K562 (cell line): ENCODE measurements around the gene STAP1. TPM values are rescaled to one million over a fixed set of nuclear protein-coding genes. Genes with fewer than 3 reads are reported as not detected.

Experiments used
- ATAC-seq: fragments of 200-7000 bp; cut with Tn5 transposase; 3 replicates; pipeline ENCODE4 v1.9.1; 2020; ENCODE audit warnings: moderate library complexity
- BruUV-seq: library from RNA; stranded (reverse); fragments of 400-500 nt; replicated peaks from 2 replicates; lab custom pipeline; 2021; lab: Mats Ljungman, UMichigan
- CTCF ChIA-PET: fragments of 300-600 bp; formaldehyde crosslinking; extraction: SDS; loops from one replicate; lab custom pipeline; 2021; ENCODE audit warnings: low intra/inter-chr PET ratio; lab: Yijun Ruan, JAX
- POLR2A ChIA-PET: fragments of 300-600, 350-650 bp; sonication (Branson Sonifier 250); formaldehyde crosslinking; extraction: SDS; loops from one replicate; lab custom pipeline; 2021; ENCODE audit warnings: antibody characterized with exemption, inconsistent platforms; lab: Yijun Ruan, JAX
- DNase-seq, 4 experiments: peaks; one replicate each; pipeline versions ENCODE4 v3.0.0 to v3.0.0-alpha.2; 2011 to 2018; ENCODE audit warnings: low spot score in 3 of 4, mixed read lengths in 3 of 4; ENCODE audit errors: extremely low read depth in 1 of 4
- FAIRE-seq: peaks from 2 replicates; lab custom pipeline; 2011; peaks lifted over from hg19 to GRCh38; lab: Jason Lieb, UNC
- H2AFZ ChIP-seq: 2 replicates; pipeline ENCODE4 v1.6.0; 2011; ENCODE audit warnings: low read depth, low read length, control low read depth, inconsistent platforms
- H3K27ac ChIP-seq: fragments of 200-600 bp; 3 replicates; pipeline ENCODE4 v1.8.0; 2011; ENCODE audit warnings: low read depth, mild to moderate bottlenecking, control low read depth, inconsistent platforms, low read length, moderate library complexity, mixed read lengths; ENCODE audit errors: extremely low read depth
- H3K27me3 ChIP-seq, 2 experiments: fragments of 300-600 bp in 1 of 2; 2 replicates in 1 of 2; 3 replicates in 1 of 2; pipeline versions ENCODE4 v1.6.0 to v1.8.0; 2011; ENCODE audit warnings: inconsistent platforms in 2 of 2, low read length in 2 of 2, mild to moderate bottlenecking in 1 of 2, mixed read lengths in 1 of 2, moderate library complexity in 1 of 2; ENCODE audit not compliant: control insufficient read depth in 2 of 2, insufficient read depth in 2 of 2
- H3K36me3 ChIP-seq: fragments of 300-600 bp; 3 replicates; pipeline ENCODE4 v1.8.0; 2011; ENCODE audit warnings: mild to moderate bottlenecking, low read length, inconsistent platforms; ENCODE audit not compliant: control insufficient read depth, insufficient read depth
- H3K4me1 ChIP-seq, 2 experiments: fragments of 200-600 bp in 1 of 2; replicated peaks in 1 of 2; 2 replicates in 1 of 2; 3 replicates in 1 of 2; pipeline versions ENCODE4 v1.5.1 to v1.8.0; 2011; ENCODE audit warnings: inconsistent platforms in 2 of 2, low read length in 2 of 2, mild to moderate bottlenecking in 1 of 2, mixed read lengths in 1 of 2, moderate library complexity in 1 of 2; ENCODE audit not compliant: control insufficient read depth in 2 of 2, insufficient read depth in 2 of 2
- H3K4me2 ChIP-seq: 2 replicates; pipeline ENCODE4 v1.6.1; 2011; ENCODE audit warnings: low read length, control low read depth, inconsistent platforms, mixed read lengths; ENCODE audit not compliant: insufficient read depth
- H3K4me3 ChIP-seq: fragments of 200-600 bp; sonication (generic), shearing (Covaris generic); 2 replicates; pipeline ENCODE4 v1.5.1; 2016; ENCODE audit warnings: control low read depth, inconsistent platforms
- H3K79me2 ChIP-seq: fragments of 200-600 bp; 3 replicates; pipeline ENCODE4 v1.8.0; 2011; ENCODE audit warnings: low read length, inconsistent platforms; ENCODE audit not compliant: control insufficient read depth, insufficient read depth
- H3K9ac ChIP-seq, 2 experiments: 2 replicates each; pipeline versions ENCODE4 v1.6.0 to v1.6.1; 2011; ENCODE audit warnings: low read depth in 2 of 2, low read length in 2 of 2, control low read depth in 1 of 2, inconsistent platforms in 1 of 2, mild to moderate bottlenecking in 1 of 2, mixed read lengths in 1 of 2; ENCODE audit not compliant: insufficient read depth in 1 of 2
- H3K9me1 ChIP-seq: one replicate; pipeline ENCODE4 v1.6.0; 2011; ENCODE audit warnings: inconsistent platforms, mild to moderate bottlenecking, low read length, moderate library complexity; ENCODE audit not compliant: control insufficient read depth, insufficient read depth
- H3K9me3 ChIP-seq: replicated peaks from 2 replicates; pipeline ENCODE4 v1.5.1; 2011; ENCODE audit warnings: low read depth, low read length, inconsistent platforms; ENCODE audit not compliant: control insufficient read depth, insufficient read depth
- H4K20me1 ChIP-seq: replicated peaks from 2 replicates; pipeline ENCODE4 v1.6.1; 2011; ENCODE audit warnings: low read length, inconsistent platforms, mixed read lengths; ENCODE audit not compliant: control insufficient read depth, insufficient read depth
- FIP1L1 ChIP-seq: fragments of 200-400 bp; formaldehyde crosslinking; IDR thresholded peaks from 2 replicates; pipeline ENCODE4 v1.6.1; 2018; ENCODE audit warnings: mild to moderate bottlenecking, low read depth, low read length; ENCODE audit not compliant: poor library complexity, severe bottlenecking
- FOXJ3 ChIP-seq: sonication (generic); formaldehyde crosslinking; IDR thresholded peaks from 2 replicates; pipeline ENCODE4 v1.4.0; 2020; ENCODE audit warnings: mild to moderate bottlenecking, missing genetic modification reagents
- YY1 ChIP-seq, 3 experiments: IDR thresholded peaks; 2 replicates each; pipeline ENCODE4 v1.6.1; 2011; ENCODE audit warnings: low read length in 2 of 3, mild to moderate bottlenecking in 2 of 3, moderate library complexity in 2 of 3, borderline replicate concordance in 1 of 3, control low read depth in 1 of 3, low read depth in 1 of 3; ENCODE audit not compliant: insufficient read depth in 3 of 3, insufficient replicate concordance in 2 of 3, control insufficient read depth in 1 of 3, insufficient read length in 1 of 3; ENCODE audit errors: extremely low read depth in 1 of 3
- ZBTB1 ChIP-seq: sonication (generic); formaldehyde crosslinking; IDR thresholded peaks from 2 replicates; pipeline ENCODE4 v1.8.1; 2023; ENCODE audit warnings: missing genetic modification reagents, low read depth, mild to moderate bottlenecking, borderline replicate concordance
- ZNF764 ChIP-seq: fragments of 250-450 bp; sonication (Bioruptor Pico); IDR thresholded peaks from 2 replicates; pipeline ENCODE4 v1.4.0; 2020; ENCODE audit warnings: low read depth, mild to moderate bottlenecking, moderate library complexity
- ZNF785 ChIP-seq: fragments of 250-450 bp; sonication (Bioruptor Pico); IDR thresholded peaks from 2 replicates; pipeline ENCODE4 v1.4.0; 2020; ENCODE audit warnings: mild to moderate bottlenecking
- WGBS: fragments of 100-300 bp; shearing (Covaris generic); methylation state at CpG from one replicate; pipeline ENCODE4 v1.1.6; 2016; ENCODE audit warnings: low coverage, mixed read lengths; ENCODE audit not compliant: insufficient coverage; ENCODE audit errors: missing lambda C conversion rate; 5-methylcytosine and 5-hydroxymethylcytosine counted together
- in situ Hi-C: fragments of 300-500 bp; cut with MboI; formaldehyde crosslinking; loops from 4 replicates; pipeline ENCODE4 v1.15.0; 2018; ENCODE audit warnings: inconsistent platforms, mixed read lengths
- intact Hi-C: fragments of 100-400 bp; cut with micrococcal nuclease; formaldehyde crosslinking; loops from 2 replicates; pipeline ENCODE4 v1.14.2; 2022
- polyA plus RNA-seq, 8 experiments: library from polyadenylated mRNA; depleted of rRNA in 4 of 8; stranded (reverse) in 5 of 8; unstranded in 3 of 8; fragments of >200 nt; fragmentation: Nextera tagmentation in 2 of 8; fragmentation: Illumina TruSeq in 1 of 8; extraction: Ambion mirVana in 2 of 8; extraction: Trizol in 1 of 8; gene quantifications; 2 replicates each; pipeline versions ENCODE4 v1.2.1 to v1.2.3, GENCODE V29; 2011 to 2014; ENCODE audit warnings: inconsistent platforms in 1 of 8, missing spikeins in 1 of 8
- total RNA-seq, 7 experiments: library from RNA; depleted of rRNA in 6 of 7; stranded (reverse); fragments of >200 nt in 6 of 7; fragmentation: Illumina TruSeq in 2 of 7; extraction: Trizol in 2 of 7; gene quantifications; 2 replicates each; pipeline versions ENCODE4 v1.2.1 to v1.2.3, GENCODE V29; 2011 to 2021; ENCODE audit warnings: low replicate concordance in 1 of 7
- TF ChIP-seq, protein P1 (sequence below): sonication (generic); formaldehyde crosslinking; IDR thresholded peaks from 2 replicates; pipeline ENCODE4 v1.8.0; 2023; ENCODE audit warnings: missing genetic modification reagents, mild to moderate bottlenecking, borderline replicate concordance
- TF ChIP-seq, protein P2 (sequence below): fragments of 450-650 bp; IDR thresholded peaks from 2 replicates; pipeline ENCODE4 v1.6.1; 2017; ENCODE audit warnings: antibody characterized with exemption

STAP1 gene
- total and polyA plus RNA-seq, 9 of the 15 experiments (the other 6 are each of a cell fraction or from before 2014, with no cell fraction given) = 0.50 to 5.6 (median 1.4) TPM

GRCh38 chr4:67580577-67580976 is 22.1 kb downstream of the STAP1 start:
- Histone ChIP-seq H3K79me2 (no peaks in the 10 kb centered on the region), H3K4me3 (no peak overlapping the region), H4K20me1 (no peaks in the 10 kb centered on the region), H3K4me2 (no peak overlapping the region), H3K9ac (no peak overlapping the region), H3K27me3 (no peaks in the 10 kb centered on the region), H2AFZ (no peak overlapping the region), H3K36me3 (no peaks in the 10 kb centered on the region; the same call in 2 of the 3 replicates), H3K9me1 (no peaks in the 10 kb centered on the region), H3K27ac (no peak overlapping the region), H3K4me1 (peaks cover 3 to 16% of the 10 kb centered on the region in 2 experiments; a peak in 2 of 5 replicates), H3K9me3 (no peaks in the 10 kb centered on the region; the same call in 1 of the 2 replicates)
- intact Hi-C loops (no loop called here), in situ Hi-C loops (no loop called here)
- no peak for TF ChIP-seq FIP1L1
- no peak for TF ChIP-seq YY1 (IDR thresholded peaks at IDR 0.05; ENCODE audit: borderline replicate concordance in 1 of 3, control insufficient read depth in 1 of 3, extremely low read depth in 1 of 3, insufficient read depth in 3 of 3, insufficient read length in 1 of 3, insufficient replicate concordance in 2 of 3, low read depth in 1 of 3, low read length in 2 of 3)
- no peak for TF ChIP-seq ZBTB1 (CRISPR knock-in tag)
- TF ChIP-seq ZNF785 = no peak
- TF ChIP-seq ZNF764 = no peak
- TF ChIP-seq FOXJ3 = no peak
- TF ChIP-seq, protein P1, sequence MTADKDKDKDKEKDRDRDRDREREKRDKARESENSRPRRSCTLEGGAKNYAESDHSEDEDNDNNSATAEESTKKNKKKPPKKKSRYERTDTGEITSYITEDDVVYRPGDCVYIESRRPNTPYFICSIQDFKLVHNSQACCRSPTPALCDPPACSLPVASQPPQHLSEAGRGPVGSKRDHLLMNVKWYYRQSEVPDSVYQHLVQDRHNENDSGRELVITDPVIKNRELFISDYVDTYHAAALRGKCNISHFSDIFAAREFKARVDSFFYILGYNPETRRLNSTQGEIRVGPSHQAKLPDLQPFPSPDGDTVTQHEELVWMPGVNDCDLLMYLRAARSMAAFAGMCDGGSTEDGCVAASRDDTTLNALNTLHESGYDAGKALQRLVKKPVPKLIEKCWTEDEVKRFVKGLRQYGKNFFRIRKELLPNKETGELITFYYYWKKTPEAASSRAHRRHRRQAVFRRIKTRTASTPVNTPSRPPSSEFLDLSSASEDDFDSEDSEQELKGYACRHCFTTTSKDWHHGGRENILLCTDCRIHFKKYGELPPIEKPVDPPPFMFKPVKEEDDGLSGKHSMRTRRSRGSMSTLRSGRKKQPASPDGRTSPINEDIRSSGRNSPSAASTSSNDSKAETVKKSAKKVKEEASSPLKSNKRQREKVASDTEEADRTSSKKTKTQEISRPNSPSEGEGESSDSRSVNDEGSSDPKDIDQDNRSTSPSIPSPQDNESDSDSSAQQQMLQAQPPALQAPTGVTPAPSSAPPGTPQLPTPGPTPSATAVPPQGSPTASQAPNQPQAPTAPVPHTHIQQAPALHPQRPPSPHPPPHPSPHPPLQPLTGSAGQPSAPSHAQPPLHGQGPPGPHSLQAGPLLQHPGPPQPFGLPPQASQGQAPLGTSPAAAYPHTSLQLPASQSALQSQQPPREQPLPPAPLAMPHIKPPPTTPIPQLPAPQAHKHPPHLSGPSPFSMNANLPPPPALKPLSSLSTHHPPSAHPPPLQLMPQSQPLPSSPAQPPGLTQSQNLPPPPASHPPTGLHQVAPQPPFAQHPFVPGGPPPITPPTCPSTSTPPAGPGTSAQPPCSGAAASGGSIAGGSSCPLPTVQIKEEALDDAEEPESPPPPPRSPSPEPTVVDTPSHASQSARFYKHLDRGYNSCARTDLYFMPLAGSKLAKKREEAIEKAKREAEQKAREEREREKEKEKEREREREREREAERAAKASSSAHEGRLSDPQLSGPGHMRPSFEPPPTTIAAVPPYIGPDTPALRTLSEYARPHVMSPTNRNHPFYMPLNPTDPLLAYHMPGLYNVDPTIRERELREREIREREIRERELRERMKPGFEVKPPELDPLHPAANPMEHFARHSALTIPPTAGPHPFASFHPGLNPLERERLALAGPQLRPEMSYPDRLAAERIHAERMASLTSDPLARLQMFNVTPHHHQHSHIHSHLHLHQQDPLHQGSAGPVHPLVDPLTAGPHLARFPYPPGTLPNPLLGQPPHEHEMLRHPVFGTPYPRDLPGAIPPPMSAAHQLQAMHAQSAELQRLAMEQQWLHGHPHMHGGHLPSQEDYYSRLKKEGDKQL (CRISPR knock-in tag) = no peak
- TF ChIP-seq, protein P2, sequence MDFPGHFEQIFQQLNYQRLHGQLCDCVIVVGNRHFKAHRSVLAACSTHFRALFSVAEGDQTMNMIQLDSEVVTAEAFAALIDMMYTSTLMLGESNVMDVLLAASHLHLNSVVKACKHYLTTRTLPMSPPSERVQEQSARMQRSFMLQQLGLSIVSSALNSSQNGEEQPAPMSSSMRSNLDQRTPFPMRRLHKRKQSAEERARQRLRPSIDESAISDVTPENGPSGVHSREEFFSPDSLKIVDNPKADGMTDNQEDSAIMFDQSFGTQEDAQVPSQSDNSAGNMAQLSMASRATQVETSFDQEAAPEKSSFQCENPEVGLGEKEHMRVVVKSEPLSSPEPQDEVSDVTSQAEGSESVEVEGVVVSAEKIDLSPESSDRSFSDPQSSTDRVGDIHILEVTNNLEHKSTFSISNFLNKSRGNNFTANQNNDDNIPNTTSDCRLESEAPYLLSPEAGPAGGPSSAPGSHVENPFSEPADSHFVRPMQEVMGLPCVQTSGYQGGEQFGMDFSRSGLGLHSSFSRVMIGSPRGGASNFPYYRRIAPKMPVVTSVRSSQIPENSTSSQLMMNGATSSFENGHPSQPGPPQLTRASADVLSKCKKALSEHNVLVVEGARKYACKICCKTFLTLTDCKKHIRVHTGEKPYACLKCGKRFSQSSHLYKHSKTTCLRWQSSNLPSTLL = no peak
- WGBS = 85% methylated on average over 3 of the region's 3 CpGs
- POLR2A ChIA-PET = interaction anchor here (1.0 to 1.4 kb wide), 2 partner anchors 11 to 35 kb away, joined by 3 to 6 read pairs; partner anchors contain the start of gene CENPC
- BruUV-seq = no TSS peak
- FAIRE-seq (no peak), ATAC-seq (no peak), DNase-seq (no peak)
- CTCF ChIA-PET = no interaction called here
